Fibroblast of villous mesenchyme (primary cell): Measurements from ENCODE around the gene METAP2. TPM values are rescaled to one million over a fixed set of nuclear protein-coding genes. Genes with fewer than 3 reads are reported as not detected.
"Not testable (repeated sequence)": the region's sequence is repeated elsewhere in the genome, so short reads cannot be mapped to it uniquely, and the experiment has no call there.

Experiments
- DNase-seq: peaks from one replicate; pipeline ENCODE4 v3.0.0-alpha.2; 2010; ENCODE audit warnings: low read depth
- H3K4me3 ChIP-seq: 2 replicates; pipeline ENCODE4 v1.5.1; 2011; ENCODE audit warnings: low read depth, mild to moderate bottlenecking, low read length
- total RNA-seq: library from RNA; depleted of rRNA; stranded (reverse); fragments of >200 nt; gene quantifications from 2 replicates; pipeline ENCODE4 v1.2.3, GENCODE V29; 2012
- TF ChIP-seq, protein P1 (sequence below): IDR thresholded peaks from 2 replicates; pipeline ENCODE4 v1.5.1; 2012; ENCODE audit warnings: low read depth, mild to moderate bottlenecking, low read length; ENCODE audit not compliant: insufficient read depth

The METAP2 gene
- total RNA-seq, 1 donor = 66.5 TPM

GRCh38 chr12:95439461-95440230 is 34.3 kb upstream of the METAP2 start:
- no peak for DNase-seq
- no peak overlapping the region for H3K4me3 ChIP-seq
- TF ChIP-seq, protein P1, sequence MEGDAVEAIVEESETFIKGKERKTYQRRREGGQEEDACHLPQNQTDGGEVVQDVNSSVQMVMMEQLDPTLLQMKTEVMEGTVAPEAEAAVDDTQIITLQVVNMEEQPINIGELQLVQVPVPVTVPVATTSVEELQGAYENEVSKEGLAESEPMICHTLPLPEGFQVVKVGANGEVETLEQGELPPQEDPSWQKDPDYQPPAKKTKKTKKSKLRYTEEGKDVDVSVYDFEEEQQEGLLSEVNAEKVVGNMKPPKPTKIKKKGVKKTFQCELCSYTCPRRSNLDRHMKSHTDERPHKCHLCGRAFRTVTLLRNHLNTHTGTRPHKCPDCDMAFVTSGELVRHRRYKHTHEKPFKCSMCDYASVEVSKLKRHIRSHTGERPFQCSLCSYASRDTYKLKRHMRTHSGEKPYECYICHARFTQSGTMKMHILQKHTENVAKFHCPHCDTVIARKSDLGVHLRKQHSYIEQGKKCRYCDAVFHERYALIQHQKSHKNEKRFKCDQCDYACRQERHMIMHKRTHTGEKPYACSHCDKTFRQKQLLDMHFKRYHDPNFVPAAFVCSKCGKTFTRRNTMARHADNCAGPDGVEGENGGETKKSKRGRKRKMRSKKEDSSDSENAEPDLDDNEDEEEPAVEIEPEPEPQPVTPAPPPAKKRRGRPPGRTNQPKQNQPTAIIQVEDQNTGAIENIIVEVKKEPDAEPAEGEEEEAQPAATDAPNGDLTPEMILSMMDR = no peak

DNA sequence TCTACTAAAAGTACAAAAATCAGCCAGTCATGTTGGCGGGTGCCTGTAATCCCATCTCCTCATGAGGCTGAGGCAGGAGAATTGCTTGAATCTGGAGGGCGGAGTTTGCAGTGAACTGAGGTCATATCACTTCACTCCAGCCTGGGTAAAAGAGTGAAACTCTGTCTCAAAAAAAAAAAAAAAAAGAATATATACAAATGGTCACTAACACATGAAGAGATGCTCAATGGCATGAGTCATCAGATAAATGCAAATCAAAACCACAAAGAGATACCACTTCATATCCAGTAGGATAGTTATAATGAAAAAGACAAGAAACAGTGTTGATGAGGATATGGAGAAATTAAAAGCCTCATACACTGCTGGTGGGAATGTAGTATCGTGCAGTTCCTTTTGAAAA is 33.6 kb upstream of the METAP2 start:
- H3K4me3 ChIP-seq = no peak overlapping the region
- no peak for DNase-seq
- TF ChIP-seq, protein P1 = no peak

DNA sequence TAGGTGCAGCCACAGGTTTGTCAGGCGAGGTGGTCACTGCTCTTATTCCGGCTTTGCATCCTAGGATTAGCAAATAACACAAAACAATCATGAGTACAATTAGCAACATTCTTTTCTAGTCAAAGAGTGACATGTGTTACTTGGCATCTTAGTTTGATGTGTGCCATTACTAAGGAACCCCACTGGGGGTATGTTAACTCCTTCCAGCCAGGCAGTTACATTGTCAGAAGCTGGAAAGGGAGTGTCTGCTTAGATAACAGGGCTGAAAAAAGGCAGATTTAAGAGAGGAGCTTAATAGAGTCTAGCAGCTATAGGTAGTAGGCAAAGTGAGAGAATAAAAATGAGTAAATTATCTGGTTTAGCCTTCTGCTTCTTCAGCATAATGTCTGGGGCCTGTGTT is 30.5 kb upstream of the METAP2 start:
- DNase-seq = no peak
- no peak overlapping the region for H3K4me3 ChIP-seq
- TF ChIP-seq, protein P1 = no peak

GRCh38 chr12:95445099-95445498 is 28.9 kb upstream of the METAP2 start:
- H3K4me3 ChIP-seq, DNase-seq: not testable (repeated sequence)

- no peak for DNase-seq
- TF ChIP-seq, protein P1 = no peak
Measured at GRCh38 chr12:95445884-95446505, 28.0 kb upstream of the METAP2 start.

GRCh38 chr12:95446506-95446900 is 27.4 kb upstream of the METAP2 start:
- TF ChIP-seq, protein P1 = no peak
- H3K4me3 ChIP-seq = no peak overlapping the region
- DNase-seq = peak; percentile 20

More at GRCh38 chr12:95445884-95446505, 28.0 kb upstream of the METAP2 start:
- H3K4me3 ChIP-seq = no peak overlapping the region

GRCh38 chr12:95449656-95450055 is 24.3 kb upstream of the METAP2 start:
- not testable (repeated sequence) for H3K4me3 ChIP-seq, DNase-seq

DNA sequence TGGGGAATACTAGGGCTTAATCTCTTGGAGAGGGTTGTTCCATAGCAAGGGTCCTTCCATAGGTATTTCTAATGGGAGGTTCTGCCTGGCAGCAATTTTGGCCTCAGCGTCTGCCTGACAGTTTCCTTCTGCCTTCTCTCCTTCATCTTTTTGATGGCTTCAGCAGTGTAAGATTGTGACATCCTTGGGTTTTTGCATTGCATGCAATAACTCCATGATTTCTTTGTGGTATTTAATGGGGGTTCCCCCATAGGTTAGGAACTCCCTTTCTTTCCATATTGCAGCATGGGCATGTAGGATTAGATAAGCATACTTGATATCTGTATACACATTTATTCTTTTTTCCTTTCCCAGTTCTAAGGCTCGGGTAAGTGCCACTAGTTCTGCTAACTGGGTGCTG is 21.5 kb upstream of the METAP2 start:
- not testable (repeated sequence) for H3K4me3 ChIP-seq, DNase-seq

- H3K4me3 ChIP-seq, DNase-seq: not testable (repeated sequence)
Measured at GRCh38 chr12:95453881-95454280, 20.1 kb upstream of the METAP2 start.

GRCh38 chr12:95454780-95455215 is 19.2 kb upstream of the METAP2 start:
- H3K4me3 ChIP-seq, DNase-seq: not testable (repeated sequence)

DNA sequence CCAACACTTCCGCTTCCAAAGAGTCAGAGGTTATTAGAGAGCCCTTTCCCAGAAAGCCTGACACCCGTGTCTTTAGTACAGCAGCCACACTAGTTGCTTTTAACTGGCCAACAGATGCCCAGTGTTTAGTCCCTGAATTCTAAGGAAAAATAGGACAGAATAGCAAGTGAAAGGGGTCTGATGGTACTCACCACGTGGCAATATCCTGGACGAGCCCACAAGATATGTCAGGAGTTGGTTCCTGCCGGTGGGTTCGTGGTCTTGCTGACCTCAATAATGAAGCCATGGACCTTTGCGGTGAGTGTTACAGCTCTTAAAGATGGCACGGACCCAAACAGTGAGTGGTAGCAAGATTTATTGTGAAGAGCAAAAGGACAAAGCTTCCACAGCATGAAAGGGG is 16.3 kb upstream of the METAP2 start:
- peak; percentile 13 for DNase-seq

More for the DNA sequence above, 16.3 kb upstream of the METAP2 start:
- H3K4me3 ChIP-seq = not testable (repeated sequence)
